DLD1 (cell line): ENCODE data around the gene NEK6.

Source experiments
- in situ Hi-C: cut with HindIII; loops from 2 replicates; pipeline ENCODE4 v1.10.0; 2017; ENCODE audit warnings: low sequenced_read_pairs

NEK6 gene

DNA sequence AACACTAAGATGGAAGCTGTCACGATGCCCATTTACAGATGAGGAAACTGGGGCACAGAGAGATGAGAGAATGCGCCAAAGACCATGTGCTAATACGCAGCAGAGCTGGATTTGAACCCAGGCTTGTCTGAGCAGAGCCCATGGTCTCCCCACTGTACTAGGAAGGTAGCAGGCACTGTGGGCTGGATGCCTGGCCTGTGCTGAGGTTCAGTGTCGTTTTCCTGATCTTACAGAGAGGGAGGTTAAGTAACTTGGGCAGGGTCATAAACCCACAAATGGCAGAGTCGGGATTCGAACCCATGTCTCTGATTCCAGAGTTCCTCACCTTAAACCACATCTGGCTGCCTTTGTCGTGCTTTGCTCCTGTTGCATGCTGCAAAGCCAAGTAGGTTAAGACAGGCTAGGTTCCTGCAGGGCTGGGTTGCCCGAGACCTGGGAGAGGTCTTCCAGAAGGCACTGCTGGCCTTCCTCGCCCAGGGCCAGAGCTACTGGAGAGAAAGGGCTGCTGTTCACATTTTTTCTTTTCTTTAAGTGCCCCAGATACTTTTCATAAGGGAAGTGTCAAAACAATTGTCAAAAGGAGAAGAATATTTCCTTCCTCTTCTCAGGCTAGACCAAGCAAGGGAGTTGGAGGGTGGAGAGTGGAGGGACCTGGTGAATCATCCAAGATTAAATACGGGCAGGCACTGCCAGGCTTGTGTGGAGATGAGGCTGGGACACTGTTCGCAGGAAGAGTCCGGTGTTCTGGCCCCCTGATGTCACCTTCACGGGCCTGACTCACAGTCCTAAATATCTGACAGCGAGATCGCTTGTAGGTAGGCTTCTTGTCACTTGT is 3.2 kb downstream of the NEK6 start:
- in situ Hi-C loops: no loop called here

DNA sequence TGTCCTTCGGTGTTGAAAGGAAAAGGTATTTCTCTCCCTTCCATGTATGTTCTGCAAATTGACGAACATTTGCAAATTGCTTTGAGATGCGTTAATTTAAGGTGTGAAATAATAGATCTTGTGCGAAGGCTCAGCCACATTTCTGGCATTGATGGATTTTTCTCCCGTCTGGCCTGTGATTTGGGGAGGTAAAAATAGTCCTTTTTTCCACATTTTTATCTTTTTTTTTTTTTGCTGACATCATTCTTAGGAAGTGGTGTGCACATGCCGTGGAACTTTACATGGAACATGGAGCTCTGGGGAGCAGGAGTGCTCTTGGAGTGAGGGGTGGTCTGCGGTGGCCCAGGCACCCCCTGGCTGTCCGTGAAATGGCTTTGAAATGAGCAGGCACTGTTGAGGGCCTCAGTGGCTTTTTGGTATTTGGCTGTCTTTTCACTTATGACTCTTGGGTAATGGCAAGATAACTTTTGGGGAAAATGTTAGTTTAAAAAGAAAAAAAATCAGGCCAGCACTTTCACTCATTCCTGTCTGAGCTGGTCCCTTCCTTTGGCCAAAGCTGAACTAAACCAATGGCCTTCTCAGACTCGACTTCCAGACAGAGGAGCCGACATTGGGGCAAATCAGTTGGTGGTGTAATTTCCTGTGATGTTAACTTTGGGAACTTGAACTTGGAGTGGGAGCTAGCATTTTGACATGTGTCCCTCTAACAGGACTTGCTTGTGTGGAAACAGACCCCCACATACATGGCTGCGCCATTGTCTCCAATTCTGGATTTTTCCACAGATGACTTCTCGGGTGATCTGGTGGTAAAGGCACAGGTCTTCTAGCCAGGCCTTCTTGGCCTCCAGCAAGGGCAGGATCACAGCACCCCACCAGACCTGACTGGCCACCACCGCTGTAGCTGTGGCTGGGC is 4.2 kb downstream of the NEK6 start:
- in situ Hi-C loops: no loop called here

DNA sequence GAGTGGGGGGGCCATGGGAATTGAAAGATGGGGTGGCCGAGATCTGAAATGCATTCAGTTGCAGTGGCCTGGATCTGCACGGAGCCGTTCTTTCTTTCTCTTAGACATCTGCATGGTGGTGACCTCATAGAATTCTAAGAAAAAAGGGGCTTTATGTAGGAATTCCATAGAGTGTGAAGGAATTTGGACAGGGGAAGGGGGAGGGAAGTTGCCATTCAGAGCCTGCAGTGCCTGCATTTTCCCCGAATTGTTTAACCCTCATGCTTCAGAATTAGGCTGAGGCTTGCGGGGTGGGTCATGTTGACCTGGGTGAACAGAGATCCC is 4.9 kb downstream of the NEK6 start:
- in situ Hi-C loops: no loop called here

DNA sequence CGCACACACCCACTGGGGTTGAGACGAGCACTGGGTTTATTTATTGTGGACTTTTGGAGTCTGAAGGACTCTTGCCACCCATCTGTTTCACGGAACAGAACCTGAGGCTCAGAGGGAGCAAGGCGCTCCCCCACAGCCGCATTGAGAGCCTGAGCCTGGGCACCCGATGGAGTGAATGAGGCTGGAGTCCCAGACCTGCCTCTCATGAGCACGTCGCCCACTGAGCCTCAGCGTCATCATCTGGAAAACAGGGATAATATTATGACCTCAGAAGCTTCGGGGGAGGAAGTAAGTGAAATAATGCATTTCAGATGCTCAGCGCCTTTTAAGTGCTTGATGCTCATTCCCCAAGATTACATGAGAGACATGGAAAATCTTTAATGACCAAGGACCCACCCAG is 5.5 kb downstream of the NEK6 start:
- in situ Hi-C loops: no loop called here

DNA sequence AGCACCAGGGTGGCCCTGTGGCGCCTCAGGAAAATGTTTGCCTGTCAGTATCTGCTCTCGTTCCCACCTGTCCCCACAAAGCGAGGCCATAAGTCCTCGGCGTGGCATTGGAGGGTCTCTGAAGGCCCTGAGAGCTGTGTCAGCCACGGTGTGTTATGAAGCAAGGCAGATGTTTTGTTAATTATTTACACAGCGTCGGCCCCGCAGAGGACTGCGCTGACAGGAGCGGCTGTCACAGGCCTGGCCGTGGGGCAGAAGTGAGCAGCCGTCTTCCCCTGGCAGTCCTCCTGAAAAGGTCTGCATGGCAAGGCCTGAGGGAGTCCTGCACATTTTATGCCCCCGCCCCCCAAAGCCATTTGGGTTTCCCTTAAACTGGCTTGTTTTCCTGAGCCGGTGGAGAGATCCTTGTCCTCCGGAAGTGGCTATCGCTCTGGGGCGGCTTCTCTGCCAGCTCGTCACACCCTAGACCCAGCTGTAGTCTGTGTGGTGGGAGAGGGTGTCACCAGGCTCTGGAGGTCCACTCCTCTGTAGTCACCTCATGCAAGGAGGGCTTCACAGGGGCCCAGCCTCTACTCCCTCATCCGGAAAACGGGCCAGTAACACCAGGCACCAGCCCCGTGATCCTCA is 6.2 kb downstream of the NEK6 start:
- in situ Hi-C loops: no loop called here

DNA sequence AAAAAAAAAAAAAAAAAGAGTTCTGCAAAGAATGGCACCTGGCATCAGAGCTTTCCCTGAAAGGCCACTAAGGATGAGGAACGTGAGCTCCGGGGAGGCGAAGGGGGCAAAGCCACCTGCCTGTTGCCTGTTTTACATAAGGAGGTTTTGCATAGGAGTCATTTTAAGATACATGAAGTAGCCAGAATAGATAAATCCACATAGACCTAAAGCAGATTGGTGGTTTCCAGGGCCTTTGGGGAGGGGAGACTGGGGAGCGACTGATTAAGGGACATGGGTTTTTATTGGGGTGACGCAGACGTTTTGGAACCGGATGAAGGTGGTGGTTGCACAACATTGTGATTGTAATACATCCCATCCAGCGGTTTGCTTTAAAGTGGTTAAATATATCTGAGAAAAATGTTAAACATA is 7.1 kb downstream of the NEK6 start:
- in situ Hi-C loops: no loop called here

DNA sequence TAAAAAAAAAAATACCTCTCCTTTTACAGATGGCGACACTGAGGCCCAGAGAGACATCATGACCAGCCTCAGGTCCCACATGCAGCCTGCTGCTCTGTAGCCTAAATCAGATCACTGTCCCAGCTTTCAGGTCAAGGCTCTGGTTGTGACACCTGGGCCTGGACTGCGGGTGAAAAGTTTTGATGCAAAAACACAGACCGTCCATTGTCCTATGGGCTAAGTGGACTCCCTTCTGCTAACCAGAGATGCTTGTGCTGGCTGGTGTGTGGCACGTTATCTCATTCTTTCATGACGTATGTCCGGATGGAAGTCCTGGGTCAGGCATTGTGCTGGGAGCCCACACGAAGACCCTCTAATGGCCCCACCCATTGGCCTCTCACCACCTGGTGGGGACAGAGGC is 7.8 kb downstream of the NEK6 start:
- in situ Hi-C loops: no loop called here

DNA sequence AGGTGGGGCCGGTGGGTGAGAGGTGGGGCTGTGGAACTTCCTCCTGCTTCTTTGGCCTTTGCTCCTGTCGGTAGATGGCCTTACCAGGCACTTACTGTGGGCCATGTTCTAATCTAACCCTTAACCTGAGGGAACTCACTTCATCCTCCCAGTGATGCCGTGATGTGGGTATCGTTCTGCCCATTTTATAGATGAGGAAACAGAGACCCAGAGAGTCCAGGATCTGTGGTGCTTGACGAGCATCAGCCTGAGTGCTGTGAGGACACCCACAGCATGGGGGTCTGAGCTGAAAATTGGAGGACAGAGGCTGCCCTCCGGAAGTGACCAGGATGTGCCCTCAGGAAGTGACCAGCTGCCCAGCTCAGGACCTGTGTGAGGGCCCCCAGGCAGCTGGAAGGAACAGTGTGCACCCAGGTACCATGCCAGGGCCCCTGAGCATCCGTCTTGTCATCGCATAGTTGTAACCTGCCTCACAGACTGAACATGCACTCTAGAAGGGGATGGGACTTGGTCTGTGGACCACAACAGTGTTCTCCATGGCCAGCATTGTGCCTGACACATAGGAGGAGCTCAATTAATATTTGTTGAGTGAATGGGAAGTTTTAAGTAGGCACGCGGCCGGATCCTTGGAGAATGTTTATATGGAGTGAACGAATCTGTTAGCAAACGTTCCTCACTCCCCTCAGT is 8.5 kb downstream of the NEK6 start:
- in situ Hi-C loops: no loop called here

DNA sequence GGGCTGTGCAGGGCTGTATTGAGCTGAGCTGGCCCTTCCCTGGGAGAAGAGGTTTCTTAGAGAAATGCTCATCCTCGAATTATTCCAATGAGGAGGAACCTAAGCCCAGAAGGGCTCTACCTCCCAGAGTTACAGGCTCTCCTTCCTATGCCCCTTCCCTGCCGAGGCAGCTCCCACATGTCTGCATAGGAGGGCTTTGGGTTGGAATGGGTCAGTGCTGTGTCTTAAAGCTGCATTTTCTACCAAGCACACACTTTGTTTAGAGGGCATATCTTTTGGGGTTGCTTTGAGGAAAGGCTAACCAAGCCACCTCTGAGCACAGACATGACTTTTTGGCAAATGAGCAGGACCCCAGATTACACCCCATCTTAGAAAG is 9.1 kb downstream of the NEK6 start:
- in situ Hi-C loops: no loop called here

DNA sequence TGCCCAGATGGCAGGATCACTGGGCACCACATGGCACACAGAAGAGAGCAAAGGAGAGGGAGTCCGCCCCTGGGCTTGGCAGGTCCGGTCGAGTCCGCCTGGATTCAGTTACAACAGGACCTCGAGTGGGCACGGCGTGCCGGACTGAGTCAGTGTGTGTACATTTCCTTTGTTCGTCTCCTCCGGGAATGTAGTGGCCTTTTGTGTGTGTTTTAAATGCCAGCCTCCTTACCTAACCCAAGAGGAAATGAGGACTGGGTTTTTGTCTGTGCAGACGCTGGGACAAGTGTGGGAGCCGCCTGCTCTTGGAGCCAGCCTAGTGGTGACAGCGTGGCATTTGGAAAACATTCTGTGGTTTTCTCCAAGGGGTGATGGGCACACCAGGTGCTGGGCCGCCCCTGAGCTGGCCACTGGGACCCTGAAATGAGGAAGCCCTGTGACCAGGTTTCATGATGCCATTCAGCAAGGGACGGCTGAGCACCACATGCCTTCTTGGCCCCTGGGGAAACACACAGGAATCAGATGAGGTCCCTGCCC is 9.6 kb downstream of the NEK6 start:
- in situ Hi-C loops: no loop called here

DNA sequence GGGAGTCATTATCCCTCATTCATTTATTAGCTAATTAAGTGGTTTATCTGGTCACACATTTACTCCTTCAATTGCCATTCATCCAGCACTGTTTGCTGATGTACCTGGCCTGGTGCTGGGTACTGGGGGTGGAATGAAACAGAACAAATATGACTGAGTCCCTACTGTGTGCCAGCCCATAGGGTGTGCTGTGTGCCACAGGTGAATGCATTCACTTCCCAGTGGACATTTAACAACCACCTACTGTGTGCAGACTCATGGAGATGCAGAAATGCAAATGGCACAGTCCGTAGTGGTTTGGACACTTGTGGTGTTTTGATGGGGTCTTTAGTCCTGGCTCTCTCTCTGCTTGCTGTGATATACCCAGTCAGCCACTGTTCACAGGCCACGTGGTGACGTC is 10.5 kb downstream of the NEK6 start:
- in situ Hi-C loops: no loop called here

DNA sequence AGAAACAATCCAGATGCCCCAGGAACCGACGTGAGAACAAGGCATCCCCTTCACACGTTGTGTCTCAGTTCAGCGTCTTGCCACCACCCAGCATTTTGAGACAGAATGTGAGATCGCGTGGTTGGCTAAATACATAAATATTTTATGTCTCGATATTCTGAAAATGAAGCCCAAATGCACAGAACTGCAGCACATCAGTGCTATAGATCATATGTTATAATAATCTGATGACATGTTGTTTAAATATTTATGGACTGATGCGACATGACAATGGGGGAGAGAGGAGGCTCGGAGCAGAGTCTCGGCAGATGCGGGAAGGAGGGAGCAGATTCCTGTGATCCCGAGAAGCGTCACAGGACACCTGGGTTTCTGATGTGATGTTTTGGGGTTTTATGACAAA is 10.9 kb downstream of the NEK6 start:
- in situ Hi-C loops: no loop called here

DNA sequence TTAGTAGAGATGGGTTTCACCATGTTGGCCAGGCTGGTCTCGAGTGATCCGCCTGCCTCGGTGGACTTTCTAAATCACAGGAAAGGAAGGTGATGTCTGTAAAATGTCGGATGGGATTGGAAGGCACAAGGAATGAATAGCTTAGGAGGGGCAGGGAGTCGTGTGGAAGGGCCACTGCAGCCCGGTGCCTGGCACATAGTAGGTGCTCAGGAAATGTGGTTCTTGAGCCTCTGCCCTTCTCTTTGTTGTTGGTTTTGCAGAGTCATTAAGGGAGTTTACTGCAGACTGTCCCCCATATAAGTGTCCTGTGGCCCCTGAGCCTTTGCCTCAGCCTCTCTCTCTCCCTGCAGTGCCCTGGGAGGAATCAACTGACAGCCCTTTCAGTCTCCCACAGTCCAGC is 11.8 kb downstream of the NEK6 start:
- in situ Hi-C loops: no loop called here

DNA sequence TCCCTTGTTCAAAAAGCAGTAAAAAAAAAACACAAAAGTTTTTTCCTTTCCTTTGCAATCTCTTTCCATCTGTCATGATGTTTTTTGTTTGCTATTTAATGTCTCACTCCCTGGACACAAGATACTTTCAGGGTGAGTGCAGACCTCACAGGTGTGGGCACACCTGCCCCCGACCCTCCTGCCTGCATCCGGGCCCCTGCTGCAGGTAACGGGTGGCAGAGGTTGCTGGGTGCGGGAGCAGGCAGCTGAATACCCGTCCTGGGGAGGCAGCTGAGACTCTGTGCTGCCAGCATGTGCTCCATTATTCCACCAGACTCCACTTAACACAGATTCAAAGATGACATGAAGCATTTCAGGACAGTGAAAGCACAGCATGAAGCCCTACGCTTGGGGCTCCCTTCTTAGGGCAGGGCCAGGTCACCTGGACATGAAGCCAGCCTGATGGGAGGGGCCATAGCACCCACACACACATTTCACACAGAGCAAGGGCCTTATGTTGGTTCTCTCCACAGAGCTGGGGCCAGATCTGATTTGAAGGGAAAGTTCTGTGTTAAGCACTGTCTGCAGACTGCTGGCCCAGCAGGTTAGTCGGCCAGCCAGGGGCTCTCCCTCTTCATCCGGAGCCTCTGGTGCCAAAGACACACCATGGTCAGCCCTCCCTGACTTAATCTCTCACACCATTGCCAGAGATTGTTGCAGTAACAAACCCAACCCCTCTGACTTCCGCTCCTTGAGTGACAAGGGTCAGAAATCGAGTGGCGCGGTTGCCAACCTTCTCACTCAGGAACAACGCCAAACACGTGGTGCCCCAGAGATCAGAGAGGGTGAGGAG is 13.0 kb downstream of the NEK6 start:
- in situ Hi-C loops: no loop called here

DNA sequence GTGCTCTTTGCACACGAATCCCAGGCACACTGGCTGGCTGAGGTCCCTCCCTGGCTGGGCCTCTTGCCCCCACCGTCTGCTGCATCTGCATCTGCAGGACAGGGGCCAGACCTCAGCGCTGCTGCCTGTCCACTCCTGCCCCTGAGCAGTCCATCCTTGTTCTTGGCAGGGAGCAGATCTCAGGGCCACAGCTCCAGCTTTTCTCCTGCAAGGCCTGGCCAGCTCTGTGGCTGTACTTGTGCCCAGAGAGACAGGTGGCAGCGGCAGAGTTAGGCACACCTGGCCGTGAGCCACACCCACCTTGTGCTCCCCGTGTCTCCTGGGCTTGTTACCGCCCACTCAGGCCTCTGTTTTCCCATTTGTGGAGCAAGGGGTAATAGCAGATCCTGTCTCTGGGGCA is 13.9 kb downstream of the NEK6 start:
- in situ Hi-C loops: no loop called here

DNA sequence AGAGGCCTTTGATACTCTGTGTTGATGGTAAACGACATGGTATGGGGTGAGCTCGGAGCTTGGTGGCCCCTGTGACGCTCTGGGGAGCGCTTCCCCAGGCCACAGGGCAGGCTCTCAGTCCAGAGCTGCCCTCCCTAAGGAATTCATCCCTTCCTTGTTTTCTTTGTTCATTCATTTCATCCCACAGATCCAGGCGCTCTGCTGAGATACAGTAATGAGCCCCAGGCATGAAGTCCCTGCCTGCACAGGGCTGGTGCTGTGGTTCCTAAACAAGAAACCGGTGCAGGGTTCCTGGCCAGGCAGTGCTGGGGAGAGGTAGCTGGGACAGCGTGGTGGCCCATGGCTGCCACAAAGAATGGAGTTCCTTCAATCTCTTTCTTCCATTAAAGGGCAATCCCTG is 14.4 kb downstream of the NEK6 start:
- in situ Hi-C loops: no loop called here

DNA sequence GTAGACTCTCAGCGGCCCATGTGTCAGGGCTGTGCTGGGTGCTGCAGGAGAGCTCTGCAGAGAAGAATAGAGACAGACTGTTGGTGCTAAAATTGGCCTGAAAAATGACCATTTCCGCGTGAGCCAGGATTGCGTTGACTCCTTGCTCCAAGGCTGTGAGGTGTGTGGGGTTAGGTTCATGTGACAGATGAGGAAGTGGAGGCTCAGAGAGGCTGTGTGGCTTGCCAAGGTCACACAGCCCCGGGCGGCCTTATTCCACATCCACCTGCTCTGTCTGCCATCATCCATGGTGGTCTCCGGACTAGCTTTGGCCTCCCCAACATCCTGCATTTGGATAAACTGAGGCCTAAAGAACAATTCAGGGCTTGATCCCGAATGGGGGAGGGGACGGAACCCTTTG is 15.2 kb downstream of the NEK6 start:
- in situ Hi-C loops: no loop called here

DNA sequence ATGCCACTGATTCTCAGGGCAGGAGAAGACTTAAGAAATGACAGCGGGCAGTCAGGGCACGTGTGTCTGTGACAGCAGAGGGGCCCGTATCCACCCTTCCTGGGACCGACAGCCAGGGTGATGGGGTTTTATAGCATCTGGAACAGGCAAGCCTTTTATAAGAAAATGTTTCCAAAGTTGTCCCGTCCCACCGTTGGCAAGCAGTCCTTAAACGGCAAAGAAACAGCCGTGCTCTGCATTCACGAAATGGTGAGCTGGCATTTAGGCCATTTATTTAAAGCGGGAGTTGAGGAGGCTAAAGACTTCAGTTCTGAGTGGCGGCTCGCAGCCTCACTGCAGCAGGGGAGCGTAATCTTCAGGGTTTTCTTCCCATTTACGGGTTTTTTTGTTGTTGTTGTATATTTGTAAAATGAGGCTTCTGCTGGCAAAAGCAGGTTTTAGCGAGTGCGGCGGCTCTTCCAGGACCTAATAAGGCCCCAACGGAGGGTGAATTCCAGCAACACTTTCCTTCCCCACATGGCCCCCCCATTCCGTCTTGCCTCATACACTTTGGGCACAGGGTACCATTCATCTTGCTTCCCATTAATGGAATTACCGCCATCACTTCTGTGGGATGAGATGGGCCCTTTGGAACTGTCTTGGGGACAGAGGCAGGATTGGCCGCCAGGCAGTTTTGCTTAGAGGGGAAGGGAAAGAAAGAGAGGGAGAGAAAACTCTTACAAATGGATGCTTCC is 15.8 kb downstream of the NEK6 start:
- in situ Hi-C loops: no loop called here

DNA sequence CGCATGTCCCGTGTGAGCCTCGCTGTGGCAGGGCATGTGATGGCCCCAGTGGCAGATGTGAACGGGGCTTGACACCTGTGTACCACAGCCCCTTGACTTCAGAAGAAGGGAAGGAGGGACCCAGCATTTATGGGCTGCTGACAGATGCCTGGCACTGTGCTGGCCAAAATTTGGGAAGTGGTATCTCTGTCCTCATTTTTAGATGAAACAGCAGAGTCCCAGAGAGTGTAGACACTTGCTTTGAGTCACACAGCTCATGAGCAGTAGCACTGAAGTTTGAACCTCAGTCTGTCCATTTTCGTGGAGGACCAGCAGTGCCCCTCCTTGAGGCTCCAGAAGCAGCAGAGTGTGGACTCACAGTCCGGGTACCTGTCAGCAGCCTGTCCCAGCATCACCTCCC is 16.5 kb downstream of the NEK6 start:
- in situ Hi-C loops: no loop called here

DNA sequence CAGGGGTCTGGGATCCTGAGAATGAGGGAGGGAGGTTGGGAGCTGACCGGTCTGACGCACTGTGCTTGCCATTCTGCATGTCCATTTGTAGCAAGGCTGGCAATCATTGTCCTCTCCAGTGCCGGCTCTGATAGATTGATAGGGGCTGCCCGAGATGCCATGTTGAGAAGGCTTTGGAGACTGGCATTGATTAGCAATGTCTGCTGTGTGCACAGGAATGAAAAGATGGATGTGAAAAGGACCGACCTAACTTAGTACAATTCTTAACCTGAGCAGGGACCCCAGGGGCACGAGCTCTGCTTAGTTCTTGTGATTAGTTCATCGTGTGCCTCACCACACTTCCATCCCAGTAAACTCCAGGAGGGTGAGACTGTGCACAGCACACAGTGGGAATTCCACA is 17.0 kb downstream of the NEK6 start:
- in situ Hi-C loops: no loop called here
